HL-60/S4 treated with phorbol 12-myristate 13-acetate at 8.2 ng/mL for 4 days and 3 days (cell line): ENCODE measurements around the gene TMEM25.
"Not testable (repeated sequence)": the region's sequence is repeated elsewhere in the genome, so short reads cannot be mapped to it uniquely, and the experiment has no call there.

Experiments
- in situ Hi-C: fragments of 300-500 bp; cut with MboI; formaldehyde crosslinking; loops from 2 replicates; pipeline ENCODE4 v1.15.0; 2022; ENCODE audit warnings: low sequenced_read_pairs

TMEM25 gene

DNA sequence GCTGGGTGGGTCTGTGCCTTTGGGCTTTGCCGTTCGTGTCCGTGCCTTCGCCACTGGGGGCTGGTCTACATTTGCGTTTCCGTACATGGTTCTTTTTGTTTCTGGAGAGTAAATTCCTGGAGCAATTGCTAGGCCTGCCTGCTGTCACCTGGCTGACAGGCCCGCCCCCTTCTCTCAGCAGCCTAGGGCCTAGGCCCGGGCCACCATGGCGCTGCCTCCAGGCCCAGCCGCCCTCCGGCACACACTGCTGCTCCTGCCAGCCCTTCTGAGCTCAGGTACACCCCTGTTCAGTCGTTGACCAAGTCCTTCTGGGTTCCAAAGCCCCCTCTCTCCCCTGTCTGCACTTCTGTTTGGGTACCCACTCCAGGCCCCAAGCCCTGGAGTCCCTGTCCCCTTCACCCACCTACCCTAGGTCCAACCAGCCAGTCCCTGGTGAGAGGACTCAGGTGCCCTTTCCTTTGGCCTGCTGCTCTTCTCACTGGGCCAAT lies 649 bp downstream of the TMEM25 start:
- in situ Hi-C loops = no loop called here

DNA sequence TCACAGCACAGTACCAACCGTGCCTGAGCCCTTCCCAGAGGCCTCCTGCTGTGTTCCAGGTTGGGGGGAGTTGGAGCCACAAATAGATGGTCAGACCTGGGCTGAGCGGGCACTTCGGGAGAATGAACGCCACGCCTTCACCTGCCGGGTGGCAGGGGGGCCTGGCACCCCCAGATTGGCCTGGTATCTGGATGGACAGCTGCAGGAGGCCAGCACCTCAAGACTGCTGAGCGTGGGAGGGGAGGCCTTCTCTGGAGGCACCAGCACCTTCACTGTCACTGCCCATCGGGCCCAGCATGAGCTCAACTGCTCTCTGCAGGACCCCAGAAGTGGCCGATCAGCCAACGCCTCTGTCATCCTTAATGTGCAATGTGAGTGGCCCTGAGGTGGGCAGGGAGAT lies 1.1 kb downstream of the TMEM25 start:
- in situ Hi-C loops = no loop called here

- in situ Hi-C loops = no loop called here
Measured at GRCh38 chr11:118532852-118533768, 2.1 kb downstream of the TMEM25 start.

GRCh38 chr11:118533769-118534729 lies 3.1 kb downstream of the TMEM25 start:
- in situ Hi-C loops = no loop called here

- in situ Hi-C loops = no loop called here
Measured at GRCh38 chr11:118535261-118535660, 4.3 kb downstream of the TMEM25 start.

- in situ Hi-C loops = no loop called here
Measured at GRCh38 chr11:118536726-118537125, 5.7 kb downstream of the TMEM25 start.

DNA sequence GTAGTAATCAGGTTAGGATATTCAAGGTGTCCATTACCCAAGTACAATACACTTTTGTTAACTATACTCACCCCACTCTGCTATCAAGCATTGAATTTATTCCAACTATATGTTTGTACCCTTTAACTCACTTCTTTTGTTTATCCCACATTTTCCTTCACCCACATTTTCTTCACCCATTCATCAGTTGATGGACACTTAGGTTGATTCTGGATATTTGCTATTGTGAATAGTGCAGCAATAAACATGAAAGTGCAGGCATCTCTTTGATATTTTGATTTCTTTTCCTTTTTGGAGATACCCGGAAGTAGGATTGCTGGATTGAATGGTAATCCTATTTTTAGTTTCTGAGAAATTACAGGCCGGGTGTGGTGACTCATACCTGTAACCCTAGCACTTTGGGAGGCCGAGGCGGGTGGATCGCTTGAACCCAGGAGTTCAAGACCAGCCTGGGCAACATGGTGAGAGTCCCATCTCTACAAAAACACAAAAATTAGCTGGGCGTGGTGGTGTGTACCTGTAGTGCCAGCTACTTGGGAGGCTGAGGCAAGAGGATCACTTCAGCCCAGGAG lies 6.5 kb downstream of the TMEM25 start:
- in situ Hi-C loops = no loop called here

DNA sequence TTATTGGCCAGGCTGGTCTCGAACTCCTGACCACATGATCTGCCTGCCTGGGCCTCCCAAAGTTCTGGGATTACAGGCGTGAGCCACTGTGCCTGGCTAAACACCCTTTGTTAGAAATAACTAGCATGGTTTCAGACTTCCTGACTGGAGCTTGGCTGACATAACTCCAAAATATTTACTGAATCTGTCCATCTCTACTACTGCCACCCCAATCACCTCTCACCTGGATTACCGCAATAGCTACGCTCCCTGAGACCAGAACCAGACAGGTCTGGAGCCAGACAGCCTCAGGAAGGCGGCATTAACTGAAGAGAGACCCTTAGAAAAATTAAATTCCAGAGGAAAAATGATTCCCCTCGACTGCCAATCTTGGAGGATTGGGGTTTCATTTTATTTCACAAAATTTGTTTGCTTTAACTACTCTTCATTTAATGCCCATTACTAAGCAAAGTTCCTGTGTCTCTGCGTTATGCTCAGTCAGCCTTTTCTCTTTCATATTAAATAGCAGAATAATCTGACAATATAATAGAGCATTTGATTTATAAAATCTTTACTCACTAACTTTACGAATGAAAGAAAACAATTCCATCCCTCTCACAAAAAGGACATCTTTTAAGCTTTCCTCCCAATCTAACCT lies 13.1 kb downstream of the TMEM25 start:
- in situ Hi-C loops = no loop called here

GRCh38 chr11:118544647-118545010 lies 13.6 kb downstream of the TMEM25 start:
- in situ Hi-C loops = no loop called here

DNA sequence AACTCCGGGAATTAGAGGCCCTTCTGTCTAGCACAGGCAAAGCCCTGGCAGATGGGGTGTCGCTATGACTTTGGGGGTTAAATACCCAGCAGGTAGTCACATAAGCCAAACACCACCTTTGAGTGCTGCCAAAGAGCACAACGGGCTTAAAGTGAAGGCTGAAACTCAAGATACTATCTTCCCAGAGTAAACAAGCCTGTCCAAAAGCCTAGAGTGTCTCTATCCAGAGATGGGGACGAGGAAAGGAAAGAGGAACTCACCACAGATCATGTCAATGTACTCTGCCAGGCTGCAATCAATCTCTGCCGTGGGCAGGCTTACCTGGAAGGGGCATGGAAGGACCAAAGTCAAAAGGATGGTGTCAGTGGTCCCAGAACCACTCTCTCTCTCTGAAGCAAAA lies 14.5 kb downstream of the TMEM25 start:
- in situ Hi-C loops = no loop called here

DNA sequence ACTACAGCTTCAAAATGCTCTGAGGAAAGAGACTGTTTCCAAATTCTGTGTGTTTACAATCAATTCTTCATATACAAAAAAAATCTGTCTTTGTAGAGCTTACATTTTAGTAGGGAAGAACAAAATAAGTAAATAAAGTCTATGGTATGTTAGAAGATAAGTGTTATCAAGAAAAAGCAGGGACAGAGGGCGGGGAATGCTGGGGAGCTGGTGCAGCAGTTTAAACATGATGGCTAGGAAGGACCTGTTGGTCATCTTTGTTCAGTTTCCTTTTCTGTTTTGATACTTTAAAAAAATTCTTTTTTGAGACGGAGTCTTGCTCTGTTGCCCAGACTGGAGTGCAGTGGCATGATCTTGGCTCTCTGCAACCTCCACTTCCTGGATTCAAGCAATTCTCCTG lies 16.1 kb downstream of the TMEM25 start:
- in situ Hi-C loops = no loop called here

DNA sequence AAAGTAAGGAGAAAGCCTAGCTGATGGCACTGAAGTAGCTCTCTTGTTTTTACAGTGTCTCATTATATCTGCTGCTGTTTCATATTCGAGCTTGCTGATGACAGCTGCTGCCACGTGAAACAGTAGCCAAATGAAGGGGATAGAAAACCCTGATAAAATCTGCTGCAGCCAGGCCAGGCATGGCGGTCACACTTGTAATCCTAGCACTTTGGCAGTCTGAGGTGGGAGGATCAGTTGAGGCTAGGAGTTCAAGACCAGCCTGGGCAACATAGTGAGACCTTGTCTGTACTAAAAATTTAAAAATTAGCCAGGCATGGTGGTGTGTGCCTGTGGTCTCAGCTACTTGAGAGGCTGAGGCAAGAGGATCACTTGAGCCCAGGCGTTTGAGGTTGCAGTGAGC lies 21.3 kb downstream of the TMEM25 start:
- in situ Hi-C loops = no loop called here

DNA sequence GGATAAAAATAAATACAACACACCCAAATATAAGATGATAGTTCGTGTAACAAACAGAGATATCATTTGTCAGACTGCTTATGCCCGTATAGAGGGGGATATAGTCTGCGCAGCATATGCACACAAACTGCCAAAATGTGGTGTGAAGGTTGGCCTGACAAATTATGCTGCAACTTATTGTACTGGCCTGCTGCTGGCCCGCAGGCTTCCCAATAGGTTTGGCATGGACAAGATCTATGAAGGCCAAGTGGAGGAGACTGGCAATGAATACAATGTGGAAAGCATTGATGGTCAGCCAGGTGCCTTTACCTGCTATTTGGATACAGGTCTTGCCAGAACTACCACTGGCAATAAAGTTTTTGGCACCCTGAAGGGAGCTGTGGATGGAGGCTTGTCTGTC lies 29.8 kb downstream of the TMEM25 start:
- in situ Hi-C loops = no loop called here

- in situ Hi-C loops = no loop called here
Measured at GRCh38 chr11:118565051-118565450, 34.1 kb downstream of the TMEM25 start.

- in situ Hi-C loops = no loop called here
Measured at GRCh38 chr11:118569670-118570069, 38.7 kb downstream of the TMEM25 start.

- in situ Hi-C loops = no loop called here
Measured at GRCh38 chr11:118570787-118571186, 39.8 kb downstream of the TMEM25 start.

DNA sequence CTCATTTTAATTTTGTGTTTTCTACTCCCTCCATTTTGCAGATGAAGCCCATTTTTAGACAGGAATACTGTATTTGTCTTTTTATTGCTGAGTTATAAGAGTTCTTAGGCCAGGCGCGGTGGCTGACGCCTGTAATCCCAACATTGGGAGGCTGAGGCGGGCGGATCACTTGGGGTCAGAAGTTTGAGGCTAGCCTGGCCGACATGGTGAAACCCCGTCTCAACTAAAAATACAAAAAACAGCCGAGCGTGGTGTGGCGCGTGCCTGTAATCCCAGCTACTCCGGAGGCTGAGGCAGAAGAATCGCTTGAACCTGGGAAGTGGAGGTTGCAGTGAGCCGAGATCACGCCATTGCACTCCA lies 40.7 kb downstream of the TMEM25 start:
- in situ Hi-C loops = not testable (repeated sequence)

- in situ Hi-C loops = no loop called here
Measured at GRCh38 chr11:118572061-118572980, 41.3 kb downstream of the TMEM25 start, which contains the start of gene ARCN1. Gene ARCN1 (plus strand): TSS chr11:118572409. CDS start chr11:118572548, 139 bp downstream.

GRCh38 chr11:118572981-118573550 lies 42.1 kb downstream of the TMEM25 start:
- in situ Hi-C loops = no loop called here
